Sigmoid colon (tissue), 7 donors: ENCODE results near the gene SELENOF. TPM values are rescaled to one million over a fixed set of nuclear protein-coding genes. Genes with fewer than 3 reads are reported as not detected.

Experiments
- DNase-seq: peaks from one replicate; pipeline ENCODE4 v3.0.0-alpha.2; 2019
- H3K27ac ChIP-seq, 4 donors: fragments of 200-600 bp; sonication (generic); one replicate each; pipeline ENCODE4 v1.5.1; 2016 to 2019; ENCODE audit warnings: mild to moderate bottlenecking in 1 of 4
- H3K27me3 ChIP-seq, 3 donors: fragments of 200-600 bp; sonication (generic); one replicate each; pipeline ENCODE4 v1.5.1; 2019; ENCODE audit warnings: mild to moderate bottlenecking in 1 of 3
- H3K36me3 ChIP-seq, 4 donors: fragments of 200-600 bp; sonication (generic); one replicate each; pipeline ENCODE4 v1.5.1; 2016 to 2019
- H3K4me1 ChIP-seq, 4 donors: fragments of 200-600 bp; sonication (generic); one replicate each; pipeline ENCODE4 v1.5.1; 2017 to 2019
- H3K4me3 ChIP-seq, 4 donors: fragments of 200-600 bp; sonication (generic); one replicate each; pipeline ENCODE4 v1.5.1; 2017 to 2019; ENCODE audit warnings: mild to moderate bottlenecking in 2 of 4, moderate library complexity in 1 of 4
- H3K9me3 ChIP-seq, 4 donors: fragments of 200-600 bp in 3 of 4; sonication (generic) in 3 of 4; one replicate each; pipeline versions ENCODE4 v1.5.1 to v1.6.1; 2013 to 2019
- EP300 ChIP-seq, 4 donors: sonication (generic); formaldehyde crosslinking; IDR thresholded peaks; one replicate each; pipeline ENCODE4 v1.6.1; 2017; ENCODE audit warnings: antibody characterized with exemption in 4 of 4
- POLR2A ChIP-seq, 2 donors: fragments of 450-650 bp; IDR thresholded peaks; one replicate each; pipeline ENCODE4 v1.6.1; 2016; ENCODE audit warnings: antibody characterized with exemption in 2 of 2, mild to moderate bottlenecking in 2 of 2, moderate library complexity in 2 of 2
- POLR2AphosphoS5 ChIP-seq, 4 donors: sonication (generic); formaldehyde crosslinking; IDR thresholded peaks; one replicate each; pipeline ENCODE4 v1.6.1; 2017; ENCODE audit warnings: antibody characterized with exemption in 4 of 4
- WGBS, 2 donors: extraction: QIAGEN DNeasy Blood & Tissue Kit; methylation state at CpG; one replicate each; pipeline ENCODE4 v1.1.7; 2013; 5-methylcytosine and 5-hydroxymethylcytosine counted together
- intact Hi-C: fragments of 100-400 bp; cut with DNase I; formaldehyde crosslinking; loops from one replicate; pipeline ENCODE4 v1.15.1; 2023
- polyA plus RNA-seq, 3 donors: library from polyadenylated mRNA; stranded (reverse); fragments of 200-250 nt; gene quantifications; one replicate each; pipeline ENCODE4 v1.2.3, GENCODE V29; 2013
- total RNA-seq, 4 donors: library from RNA; depleted of rRNA; stranded (reverse); fragments of >200 nt; gene quantifications; one replicate each; pipeline ENCODE4 v1.1.0, GENCODE V29; 2016
- TF ChIP-seq, protein P1 (sequence below), 4 experiments: fragments of 450-650 bp in 3 of 4; fragments of 200-600 bp in 1 of 4; IDR thresholded peaks; one replicate each; pipeline ENCODE4 v1.5.1; 2016 to 2019; ENCODE audit warnings: antibody characterized with exemption in 4 of 4, mild to moderate bottlenecking in 3 of 4, moderate library complexity in 2 of 4
- donor health status: healthy with polysubstance abuse.
- donor health status: Bipolar disorder and iron deficiency.
- donor health status: healthy.

Gene SELENOF
- total and polyA plus RNA-seq, 7 donors: 66.7 to 128 (median 77.0) TPM

- Histone ChIP-seq H3K9me3 (no peaks in the 10 kb centered on the region), H3K27ac (no peak overlapping the region), H3K36me3 (no peaks in the 10 kb centered on the region), H3K27me3 (no peaks in the 10 kb centered on the region), H3K4me1 (peaks cover 0 to 14% (median 11%) of the 10 kb centered on the region in 4 donors), H3K4me3 (no peak overlapping the region)
- TF ChIP-seq EP300 (IDR thresholded peaks at IDR 0.05) (no peak), POLR2AphosphoS5 (IDR thresholded peaks at IDR 0.05) (no peak), POLR2A (IDR thresholded peaks at IDR 0.05) (no peak)
- TF ChIP-seq, protein P1, sequence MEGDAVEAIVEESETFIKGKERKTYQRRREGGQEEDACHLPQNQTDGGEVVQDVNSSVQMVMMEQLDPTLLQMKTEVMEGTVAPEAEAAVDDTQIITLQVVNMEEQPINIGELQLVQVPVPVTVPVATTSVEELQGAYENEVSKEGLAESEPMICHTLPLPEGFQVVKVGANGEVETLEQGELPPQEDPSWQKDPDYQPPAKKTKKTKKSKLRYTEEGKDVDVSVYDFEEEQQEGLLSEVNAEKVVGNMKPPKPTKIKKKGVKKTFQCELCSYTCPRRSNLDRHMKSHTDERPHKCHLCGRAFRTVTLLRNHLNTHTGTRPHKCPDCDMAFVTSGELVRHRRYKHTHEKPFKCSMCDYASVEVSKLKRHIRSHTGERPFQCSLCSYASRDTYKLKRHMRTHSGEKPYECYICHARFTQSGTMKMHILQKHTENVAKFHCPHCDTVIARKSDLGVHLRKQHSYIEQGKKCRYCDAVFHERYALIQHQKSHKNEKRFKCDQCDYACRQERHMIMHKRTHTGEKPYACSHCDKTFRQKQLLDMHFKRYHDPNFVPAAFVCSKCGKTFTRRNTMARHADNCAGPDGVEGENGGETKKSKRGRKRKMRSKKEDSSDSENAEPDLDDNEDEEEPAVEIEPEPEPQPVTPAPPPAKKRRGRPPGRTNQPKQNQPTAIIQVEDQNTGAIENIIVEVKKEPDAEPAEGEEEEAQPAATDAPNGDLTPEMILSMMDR (IDR thresholded peaks at IDR 0.05): no peak
- intact Hi-C loops: no loop called here
- 51 to 79% methylated on average over 1 of the region's 1 CpG for WGBS, 2 donors
- DNase-seq: no peak
Measured at GRCh38 chr1:86942042-86942441, 28.1 kb upstream of the SELENOF start.

DNA sequence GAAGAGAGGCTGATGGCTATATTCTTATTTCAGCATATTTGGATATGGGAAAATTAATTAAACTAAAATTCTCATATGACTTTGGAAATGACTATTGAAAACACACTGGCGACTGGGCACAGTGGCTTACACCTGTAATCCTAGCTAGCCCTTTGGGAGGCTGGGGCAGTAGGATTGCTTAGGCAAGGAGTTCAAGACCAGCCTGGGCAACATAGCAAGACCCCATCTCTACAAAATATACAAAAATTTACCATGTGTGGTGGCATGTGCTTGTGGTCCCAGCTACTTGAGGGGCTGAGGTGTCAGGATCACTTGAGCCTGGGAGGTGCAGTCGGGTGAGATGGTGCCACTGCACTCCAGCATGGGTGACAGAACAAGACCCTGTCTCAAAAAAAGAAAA is 26.7 kb upstream of the SELENOF start:
- Histone ChIP-seq H3K4me1 (peaks cover 0 to 14% (median 11%) of the 10 kb centered on the region in 4 donors), H3K27ac (no peak overlapping the region), H3K27me3 (no peaks in the 10 kb centered on the region), H3K9me3 (no peaks in the 10 kb centered on the region), H3K4me3 (no peak overlapping the region), H3K36me3 (no peaks in the 10 kb centered on the region)
- 97 to 98% methylated on average over 2 of the region's 2 CpGs for WGBS, 2 donors
- intact Hi-C loops: no loop called here
- DNase-seq: no peak
- TF ChIP-seq POLR2A (IDR thresholded peaks at IDR 0.05) (no peak), POLR2AphosphoS5 (IDR thresholded peaks at IDR 0.05) (no peak), EP300 (IDR thresholded peaks at IDR 0.05) (no peak)
- TF ChIP-seq, protein P1 (IDR thresholded peaks at IDR 0.05): no peak

- no peaks in the 10 kb centered on the region for H3K27me3 ChIP-seq
- no peak for TF ChIP-seq POLR2A (IDR thresholded peaks at IDR 0.05)
- TF ChIP-seq, protein P1 (IDR thresholded peaks at IDR 0.05): no peak
- no peak for TF ChIP-seq EP300 (IDR thresholded peaks at IDR 0.05)
- no peak for TF ChIP-seq POLR2AphosphoS5 (IDR thresholded peaks at IDR 0.05)
- intact Hi-C loops: no loop called here
- no peak overlapping the region for H3K27ac ChIP-seq
- no peak for DNase-seq
- no peaks in the 10 kb centered on the region for H3K9me3 ChIP-seq
- no peak overlapping the region for H3K4me3 ChIP-seq
- 89 to 90% methylated on average over 3 of the region's 3 CpGs for WGBS, 2 donors
- no peaks in the 10 kb centered on the region for H3K36me3 ChIP-seq
- H3K4me1 ChIP-seq: peaks cover 0 to 14% (median 11%) of the 10 kb centered on the region in 4 donors
Measured at GRCh38 chr1:86939406-86939805, 25.5 kb upstream of the SELENOF start.

GRCh38 chr1:86938855-86939254 is 24.9 kb upstream of the SELENOF start:
- H3K36me3 ChIP-seq: no peaks in the 10 kb centered on the region
- 88 to 98% methylated on average over 2 of the region's 2 CpGs for WGBS, 2 donors

More at GRCh38 chr1:86938855-86939254, 24.9 kb upstream of the SELENOF start:
- intact Hi-C loops: no loop called here
- Histone ChIP-seq H3K27ac (no peak overlapping the region), H3K27me3 (no peaks in the 10 kb centered on the region), H3K9me3 (no peaks in the 10 kb centered on the region), H3K4me3 (no peak overlapping the region), H3K4me1 (peaks cover 0 to 14% (median 11%) of the 10 kb centered on the region in 4 donors)
- DNase-seq: no peak
- TF ChIP-seq EP300 (IDR thresholded peaks at IDR 0.05) (no peak), POLR2AphosphoS5 (IDR thresholded peaks at IDR 0.05) (no peak), POLR2A (IDR thresholded peaks at IDR 0.05) (no peak)
- TF ChIP-seq, protein P1 (IDR thresholded peaks at IDR 0.05): no peak
